Brain microvascular endothelial cell (primary cell): ENCODE data around the gene C3orf85.
A peak's percentile ranks its signal among the peaks of the same experiment; 100 is the strongest.

ENCODE experiments used
- DNase-seq: peaks from one replicate; pipeline ENCODE4 v3.0.0-alpha.2; 2020
- H3K27ac ChIP-seq: fragments of 250-450 bp; sonication (Bioruptor Pico); 2 replicates; pipeline ENCODE4 v1.5.1; 2020; ENCODE audit warnings: mild to moderate bottlenecking, moderate library complexity
- H3K27me3 ChIP-seq: fragments of 250-450 bp; sonication (Bioruptor Pico); replicated peaks from 2 replicates; pipeline ENCODE4 v1.5.1; 2020; ENCODE audit warnings: mild to moderate bottlenecking
- H3K36me3 ChIP-seq: fragments of 250-450 bp; sonication (Bioruptor Pico); replicated peaks from 2 replicates; pipeline ENCODE4 v1.5.1; 2020; ENCODE audit warnings: mild to moderate bottlenecking
- H3K4me3 ChIP-seq: 2 replicates; pipeline ENCODE4 v1.5.1; 2011; ENCODE audit warnings: low read depth, mild to moderate bottlenecking, control low read depth, low read length, moderate library complexity
- in situ Hi-C: cut with HindIII; loops from 2 replicates; pipeline ENCODE4 v1.10.0; 2017; ENCODE audit warnings: low sequenced_read_pairs, low pct_ligation_motif_present
- TF ChIP-seq, protein P1 (sequence below): IDR thresholded peaks from 2 replicates; pipeline ENCODE4 v1.5.1; 2011; ENCODE audit warnings: low read depth, mild to moderate bottlenecking, moderate library complexity, low read length, control low read depth, inconsistent platforms; ENCODE audit errors: missing control alignments

C3orf85 gene, protein sequence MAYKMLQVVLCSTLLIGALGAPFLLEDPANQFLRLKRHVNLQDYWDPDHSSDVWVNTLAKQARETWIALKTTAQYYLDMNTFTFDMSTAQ

DNA sequence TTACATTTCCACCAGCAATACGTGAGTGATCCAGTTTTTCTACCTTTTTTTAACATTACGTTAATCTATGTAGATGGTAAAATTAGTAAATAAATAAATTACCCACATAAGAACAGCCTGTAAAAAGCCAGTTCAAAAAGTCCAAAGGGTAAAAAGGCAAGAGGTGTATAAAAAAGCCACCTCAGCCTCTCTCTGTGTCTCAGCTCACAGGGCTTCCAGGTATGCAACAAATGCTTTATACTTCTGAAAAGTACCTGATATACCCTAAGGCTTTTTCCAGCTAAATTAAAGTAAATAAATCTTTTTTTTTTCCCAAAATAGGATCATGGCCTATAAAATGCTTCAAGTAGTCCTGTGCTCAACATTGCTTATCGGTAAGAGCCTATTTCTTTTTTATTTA is at the start of gene C3orf85:
C3orf85 (plus strand) TSS at position 197 of the 400 bp plus-strand sequence; CDS start at position 326, 129 bp downstream.
- Histone ChIP-seq H3K27me3 (no peaks in the 10 kb centered on the region), H3K4me3 (no peak within 1 kb of the TSS), H3K27ac (no peak within 1 kb of the TSS), H3K36me3 (no peaks in the 10 kb centered on the region)
- TF ChIP-seq, protein P1, sequence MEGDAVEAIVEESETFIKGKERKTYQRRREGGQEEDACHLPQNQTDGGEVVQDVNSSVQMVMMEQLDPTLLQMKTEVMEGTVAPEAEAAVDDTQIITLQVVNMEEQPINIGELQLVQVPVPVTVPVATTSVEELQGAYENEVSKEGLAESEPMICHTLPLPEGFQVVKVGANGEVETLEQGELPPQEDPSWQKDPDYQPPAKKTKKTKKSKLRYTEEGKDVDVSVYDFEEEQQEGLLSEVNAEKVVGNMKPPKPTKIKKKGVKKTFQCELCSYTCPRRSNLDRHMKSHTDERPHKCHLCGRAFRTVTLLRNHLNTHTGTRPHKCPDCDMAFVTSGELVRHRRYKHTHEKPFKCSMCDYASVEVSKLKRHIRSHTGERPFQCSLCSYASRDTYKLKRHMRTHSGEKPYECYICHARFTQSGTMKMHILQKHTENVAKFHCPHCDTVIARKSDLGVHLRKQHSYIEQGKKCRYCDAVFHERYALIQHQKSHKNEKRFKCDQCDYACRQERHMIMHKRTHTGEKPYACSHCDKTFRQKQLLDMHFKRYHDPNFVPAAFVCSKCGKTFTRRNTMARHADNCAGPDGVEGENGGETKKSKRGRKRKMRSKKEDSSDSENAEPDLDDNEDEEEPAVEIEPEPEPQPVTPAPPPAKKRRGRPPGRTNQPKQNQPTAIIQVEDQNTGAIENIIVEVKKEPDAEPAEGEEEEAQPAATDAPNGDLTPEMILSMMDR = no peak
- in situ Hi-C loops = no loop called here
- DNase-seq = no peak

DNA sequence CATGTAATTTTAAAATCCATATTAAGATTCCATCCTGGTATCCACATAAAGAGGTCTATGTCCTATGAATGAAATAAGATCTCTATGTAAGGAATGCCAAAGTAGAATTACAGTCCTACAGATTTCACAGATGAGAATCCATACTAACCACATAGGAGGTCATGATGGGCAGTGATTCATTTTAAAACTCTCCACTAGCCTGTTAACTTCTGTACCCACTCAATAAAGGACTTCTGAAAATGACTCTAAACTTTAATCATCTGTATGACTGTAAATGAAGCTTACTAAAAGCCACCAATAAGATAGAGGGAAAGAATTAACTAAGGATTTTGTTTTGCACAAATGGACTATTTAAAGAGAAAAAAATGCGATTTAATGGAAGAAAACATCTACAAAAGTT is 47.3 kb upstream of the C3orf85 start:
- in situ Hi-C loops = no loop called here
- no peak overlapping the region for H3K27ac ChIP-seq
- no peaks in the 10 kb centered on the region for H3K27me3 ChIP-seq
- H3K36me3 ChIP-seq = no peaks in the 10 kb centered on the region
- no peak overlapping the region for H3K4me3 ChIP-seq
- no peak for DNase-seq
- TF ChIP-seq, protein P1 = no peak

DNA sequence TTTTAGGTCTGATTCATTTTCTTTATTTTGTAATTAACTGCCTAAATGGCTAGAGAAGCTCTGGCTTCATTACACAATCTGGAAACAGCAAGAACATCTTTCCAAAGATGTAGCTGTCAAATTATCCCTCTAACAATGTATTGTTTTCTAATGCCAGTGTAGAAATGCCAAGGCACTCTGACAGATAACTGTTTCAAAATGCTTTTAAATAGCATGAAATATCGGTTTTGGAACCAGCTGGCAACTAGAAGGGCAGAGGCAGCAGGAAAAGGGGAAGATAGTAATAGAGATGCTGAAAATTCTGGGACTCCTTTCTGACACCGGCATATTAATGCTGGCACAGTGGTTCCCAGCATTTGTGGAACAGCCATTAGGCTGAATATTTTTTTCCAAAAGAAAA is 44.7 kb upstream of the C3orf85 start:
- TF ChIP-seq, protein P1 = no peak
- Histone ChIP-seq H3K27ac (no peak overlapping the region), H3K27me3 (no peaks in the 10 kb centered on the region), H3K36me3 (no peaks in the 10 kb centered on the region), H3K4me3 (no peak overlapping the region)
- DNase-seq = no peak
- in situ Hi-C loops = no loop called here

DNA sequence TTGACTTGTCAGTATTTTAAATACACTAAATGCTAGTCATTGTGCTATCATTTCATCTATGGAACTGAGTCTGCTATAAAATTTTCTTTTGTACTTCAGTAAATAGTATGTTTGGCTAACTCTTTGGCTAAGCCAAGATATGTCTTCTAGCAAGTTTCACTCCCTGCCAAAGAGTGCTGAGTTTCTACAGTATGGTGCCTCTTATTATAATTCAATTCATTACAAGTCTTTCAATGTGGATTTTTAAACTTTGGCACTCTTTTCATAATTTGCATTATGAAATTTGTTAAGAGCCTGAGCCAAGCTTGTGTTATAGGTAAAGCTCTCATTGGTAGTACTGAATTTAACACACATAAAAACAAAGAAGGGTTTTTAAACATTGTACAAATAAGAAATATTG is 43.0 kb upstream of the C3orf85 start:
- no peak overlapping the region for H3K4me3 ChIP-seq
- DNase-seq = no peak
- TF ChIP-seq, protein P1 = no peak
- in situ Hi-C loops = no loop called here
- H3K27ac ChIP-seq = no peak overlapping the region
- no peaks in the 10 kb centered on the region for H3K27me3 ChIP-seq
- H3K36me3 ChIP-seq = no peaks in the 10 kb centered on the region

DNA sequence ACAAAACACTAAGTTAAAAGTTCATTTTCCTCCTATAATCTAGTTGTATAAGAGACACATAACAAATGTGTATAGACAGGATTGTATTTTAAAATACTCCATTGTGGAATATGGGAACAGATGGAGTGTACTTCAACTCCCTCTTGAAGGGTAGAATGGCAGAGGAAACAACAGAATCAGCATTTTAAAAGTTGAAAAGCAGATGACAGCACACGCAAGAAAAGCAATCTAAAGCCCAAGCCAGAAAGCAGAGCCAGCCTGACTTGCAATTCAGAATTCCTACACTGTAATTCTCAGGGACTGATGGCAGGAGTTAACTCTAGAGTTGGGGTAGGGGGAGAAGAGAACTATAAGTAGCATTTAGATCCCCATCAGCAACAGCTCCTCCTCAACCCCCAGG is 41.4 kb upstream of the C3orf85 start:
- in situ Hi-C loops = no loop called here
- TF ChIP-seq, protein P1 = no peak
- H3K27me3 ChIP-seq = no peaks in the 10 kb centered on the region
- DNase-seq = no peak
- no peak overlapping the region for H3K27ac ChIP-seq
- no peak overlapping the region for H3K4me3 ChIP-seq
- no peaks in the 10 kb centered on the region for H3K36me3 ChIP-seq

DNA sequence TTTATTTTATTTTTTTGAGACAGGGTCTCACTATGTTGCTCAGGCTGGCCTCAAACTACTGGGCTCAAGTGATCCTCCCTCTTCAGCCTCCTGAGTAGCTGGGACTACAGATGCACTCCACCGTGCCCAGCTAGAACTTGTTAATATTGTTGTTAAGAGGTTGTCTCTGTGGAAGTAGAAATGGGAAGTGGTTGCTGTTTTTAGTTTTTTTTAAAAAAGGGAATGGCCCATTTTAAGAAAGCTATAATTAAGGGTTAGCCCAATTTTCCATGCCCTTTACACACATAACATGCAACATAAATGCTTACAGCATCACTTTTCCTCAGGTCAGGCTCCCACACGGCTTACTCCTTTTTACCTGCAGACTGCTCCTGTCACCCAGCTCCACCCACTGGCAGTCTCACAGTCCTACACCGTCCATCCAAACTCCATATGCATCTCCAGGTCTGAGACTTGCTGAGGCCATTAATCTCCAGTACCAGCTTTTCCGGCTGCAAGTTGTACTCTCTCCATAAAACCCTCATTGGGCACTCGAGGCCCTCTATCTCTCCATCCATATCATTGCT is 38.4 kb upstream of the C3orf85 start:
- TF ChIP-seq, protein P1 = peak; percentile 35
- no peak overlapping the region for H3K4me3 ChIP-seq
- in situ Hi-C loops = no loop called here
- no peak for DNase-seq
- no peaks in the 10 kb centered on the region for H3K27me3 ChIP-seq
- H3K27ac ChIP-seq = no peak overlapping the region
- H3K36me3 ChIP-seq = no peaks in the 10 kb centered on the region
